H9 (cell line): ENCODE results near the gene HEG1. TPM values are rescaled to one million over a fixed set of nuclear protein-coding genes. Genes with fewer than 3 reads are reported as not detected.

Experiments used
- DNase-seq: peaks from one replicate; pipeline ENCODE4 v3.0.0-alpha.2; 2017
- H2AFZ ChIP-seq: one replicate; pipeline ENCODE4 v1.6.1; 2013; ENCODE audit warnings: mild to moderate bottlenecking, low read length, control low read depth, moderate library complexity
- H2AK5ac ChIP-seq: 2 replicates; pipeline ENCODE4 v1.6.1; 2013; ENCODE audit warnings: low read length, control low read depth, mixed read lengths; ENCODE audit not compliant: insufficient read length
- H2BK120ac ChIP-seq: one replicate; pipeline ENCODE4 v1.6.1; 2013; ENCODE audit warnings: low read depth, mild to moderate bottlenecking, low read length, control low read depth, inconsistent platforms; ENCODE audit not compliant: poor library complexity, severe bottlenecking
- H2BK12ac ChIP-seq: 2 replicates; pipeline ENCODE4 v1.6.1; 2013; ENCODE audit warnings: low read length, control low read depth, mixed read lengths, low read depth; ENCODE audit not compliant: insufficient read length
- H2BK15ac ChIP-seq: 2 replicates; pipeline ENCODE4 v1.6.1; 2013; ENCODE audit warnings: low read depth, low read length, control low read depth
- H2BK20ac ChIP-seq: one replicate; pipeline ENCODE4 v1.6.1; 2013; ENCODE audit warnings: low read depth, mild to moderate bottlenecking, low read length, control low read depth, inconsistent platforms; ENCODE audit not compliant: poor library complexity, severe bottlenecking
- H2BK5ac ChIP-seq: 2 replicates; pipeline ENCODE4 v1.6.1; 2013; ENCODE audit warnings: low read length, control low read depth, mixed read lengths; ENCODE audit not compliant: insufficient read length
- H3K14ac ChIP-seq: 2 replicates; pipeline ENCODE4 v1.6.1; 2013; ENCODE audit warnings: low read length, control low read depth; ENCODE audit not compliant: insufficient read depth
- H3K18ac ChIP-seq: 2 replicates; pipeline ENCODE4 v1.6.1; 2013; ENCODE audit warnings: low read depth, mild to moderate bottlenecking, mixed read lengths, low read length, control low read depth; ENCODE audit not compliant: insufficient read length
- H3K23ac ChIP-seq: 2 replicates; pipeline ENCODE4 v1.6.1; 2013; ENCODE audit warnings: low read length, control low read depth, mixed read lengths, low read depth; ENCODE audit not compliant: insufficient read length
- H3K23me2 ChIP-seq: 2 replicates; pipeline ENCODE4 v1.6.1; 2013; ENCODE audit warnings: low read depth, mild to moderate bottlenecking, mixed read lengths, low read length, control low read depth; ENCODE audit not compliant: insufficient read length, poor library complexity, severe bottlenecking
- H3K27ac ChIP-seq: 2 replicates; pipeline ENCODE4 v1.5.1; 2013; ENCODE audit warnings: low read length, control low read depth, mixed read lengths, low read depth; ENCODE audit not compliant: insufficient read length
- H3K27me3 ChIP-seq: 2 replicates; pipeline ENCODE4 v1.6.1; 2013; ENCODE audit warnings: low read length, control low read depth, inconsistent platforms; ENCODE audit not compliant: insufficient read depth
- H3K4ac ChIP-seq: 2 replicates; pipeline ENCODE4 v1.6.1; 2013; ENCODE audit warnings: low read depth, mild to moderate bottlenecking, control low read depth, inconsistent platforms, low read length, moderate library complexity
- H3K4me1 ChIP-seq: 2 replicates; pipeline ENCODE4 v1.6.1; 2013; ENCODE audit warnings: low read length, control low read depth, inconsistent platforms; ENCODE audit not compliant: insufficient read depth
- H3K4me2 ChIP-seq: 2 replicates; pipeline ENCODE4 v1.6.1; 2013; ENCODE audit warnings: low read length, control low read depth, mixed read lengths; ENCODE audit not compliant: insufficient read length, insufficient read depth
- H3K56ac ChIP-seq: 2 replicates; pipeline ENCODE4 v1.6.1; 2013; ENCODE audit warnings: low read depth, mild to moderate bottlenecking, mixed read lengths, low read length, control low read depth; ENCODE audit not compliant: insufficient read length
- H3K79me1 ChIP-seq: 2 replicates; pipeline ENCODE4 v1.6.1; 2013; ENCODE audit warnings: low read depth, mild to moderate bottlenecking, moderate library complexity, low read length, control low read depth, inconsistent platforms; ENCODE audit not compliant: insufficient read depth, poor library complexity, severe bottlenecking
- H3K79me2 ChIP-seq: 2 replicates; pipeline ENCODE4 v1.6.1; 2013; ENCODE audit warnings: low read length, control low read depth, inconsistent platforms; ENCODE audit not compliant: insufficient read depth
- H3K9ac ChIP-seq: 2 replicates; pipeline ENCODE4 v1.6.1; 2013; ENCODE audit warnings: low read length, control low read depth, mixed read lengths; ENCODE audit not compliant: insufficient read length; ENCODE audit errors: extremely low read depth
- H3K9me3 ChIP-seq: one replicate; pipeline ENCODE4 v1.6.1; 2013; ENCODE audit warnings: low read depth, low read length, inconsistent platforms; ENCODE audit not compliant: control insufficient read depth
- H3T11ph ChIP-seq: one replicate; pipeline ENCODE4 v1.6.1; 2013; ENCODE audit warnings: mild to moderate bottlenecking, low read length, control low read depth, inconsistent platforms
- H4K20me1 ChIP-seq: one replicate; pipeline ENCODE4 v1.6.1; 2013; ENCODE audit not compliant: control insufficient read depth, insufficient read length, insufficient read depth
- H4K5ac ChIP-seq: 2 replicates; pipeline ENCODE4 v1.6.1; 2013; ENCODE audit warnings: low read depth, mild to moderate bottlenecking, mixed read lengths, low read length, control low read depth; ENCODE audit not compliant: insufficient read length
- H4K8ac ChIP-seq: replicated peaks from 2 replicates; pipeline ENCODE4 v1.6.1; 2013; ENCODE audit warnings: low read length, control low read depth, mixed read lengths, low read depth; ENCODE audit not compliant: insufficient read length
- H4K91ac ChIP-seq: 2 replicates; pipeline ENCODE4 v1.6.1; 2013; ENCODE audit warnings: low read depth, mild to moderate bottlenecking, moderate library complexity, mixed read lengths, low read length, control low read depth; ENCODE audit not compliant: insufficient read length
- H3K27ac Mint-ChIP-seq, 3 experiments: 2 replicates in 2 of 3; 3 replicates in 1 of 3; pipeline ENCODE4 v1.8.0; 2020 to 2021; ENCODE audit warnings: mixed read lengths in 3 of 3, mild to moderate bottlenecking in 1 of 3, moderate library complexity in 1 of 3
- H3K27me3 Mint-ChIP-seq: 2 replicates; pipeline ENCODE4 v1.8.0; 2021; ENCODE audit warnings: low read depth, mild to moderate bottlenecking, moderate library complexity, mixed read lengths
- H3K36me3 Mint-ChIP-seq, 3 experiments: 2 replicates in 2 of 3; 3 replicates in 1 of 3; pipeline ENCODE4 v1.8.0; 2020 to 2021; ENCODE audit warnings: low read depth in 3 of 3, mixed read lengths in 3 of 3; ENCODE audit not compliant: insufficient read depth in 1 of 3
- H3K4me1 Mint-ChIP-seq, 2 experiments: 2 replicates each; pipeline ENCODE4 v1.8.0; 2020; ENCODE audit warnings: mixed read lengths in 2 of 2
- H3K4me3 Mint-ChIP-seq, 2 experiments: 2 replicates in 1 of 2; 3 replicates in 1 of 2; pipeline ENCODE4 v1.8.0; 2020 to 2021; ENCODE audit warnings: mild to moderate bottlenecking in 2 of 2, mixed read lengths in 2 of 2, moderate library complexity in 1 of 2
- H3K9me3 Mint-ChIP-seq, 2 experiments: 2 replicates in 1 of 2; 3 replicates in 1 of 2; pipeline ENCODE4 v1.8.0; 2020; ENCODE audit warnings: mild to moderate bottlenecking in 2 of 2, mixed read lengths in 2 of 2, moderate library complexity in 1 of 2
- CTCF ChIP-seq: fragments of 200-600 bp; sonication (generic); conservative IDR thresholded peaks from 3 replicates; pipeline ENCODE4 v1.8.0; 2021; ENCODE audit warnings: antibody characterized with exemption, mild to moderate bottlenecking
- WGBS: extraction: QIAGEN DNeasy Blood & Tissue Kit; methylation state at CpG from one replicate; pipeline ENCODE4 v1.1.7; 2013; ENCODE audit warnings: missing lambda C conversion rate, low lambda C conversion rate, mixed read lengths; ENCODE audit not compliant: insufficient read length; ENCODE audit errors: extremely low coverage; 5-methylcytosine and 5-hydroxymethylcytosine counted together
- total RNA-seq: library from RNA; stranded (reverse); gene quantifications from 2 replicates; pipeline ENCODE4 v1.2.1, GENCODE V29; 2021

HEG1 gene
- total RNA-seq, 1 experiment from 2014 or later, result 10.3 TPM

GRCh38 chr3:125023833-125024555 lies 31.8 kb downstream of the HEG1 start:
- H2AFZ ChIP-seq, result no peak overlapping the region
- H3K4me3 Mint-ChIP-seq, result no peak overlapping the region
- H3K36me3 Mint-ChIP-seq, result peaks cover 20 to 39% (median 33%) of the 10 kb centered on the region in 3 experiments
- no peaks in the 10 kb centered on the region for H3K27me3 Mint-ChIP-seq
- no peak overlapping the region for H2BK5ac ChIP-seq
- no peak for DNase-seq
- no peak overlapping the region; a peak in 1 of 7 replicates for H3K27ac Mint-ChIP-seq
- no peaks in the 10 kb centered on the region for H3K79me1 ChIP-seq
- no peak overlapping the region for H2BK15ac ChIP-seq
- H3K79me2 ChIP-seq, result no peaks in the 10 kb centered on the region
- H4K5ac ChIP-seq, result no peak overlapping the region
- H3K9ac ChIP-seq, result no peak overlapping the region
- H3K4me1 Mint-ChIP-seq, result peaks cover 6 to 13% of the 10 kb centered on the region in 2 experiments
- H3K56ac ChIP-seq, result no peak overlapping the region
- H3K23me2 ChIP-seq, result no peaks in the 10 kb centered on the region
- no peak overlapping the region for H3K4ac ChIP-seq
- no peak overlapping the region for H2BK12ac ChIP-seq
- H3K4me2 ChIP-seq, result no peak overlapping the region
- H3T11ph ChIP-seq, result no peak overlapping the region
- no peak overlapping the region for H3K18ac ChIP-seq
- WGBS, result no CpG with 5 or more reads among the region's 8 CpGs
- H3K9me3 Mint-ChIP-seq, result no peaks in the 10 kb centered on the region
- no peak overlapping the region for H2BK20ac ChIP-seq
- no peak overlapping the region for H2BK120ac ChIP-seq
- H3K9me3 ChIP-seq, result no peaks in the 10 kb centered on the region
- H4K8ac ChIP-seq, result no peak overlapping the region
- H3K27me3 ChIP-seq, result no peaks in the 10 kb centered on the region
- H4K91ac ChIP-seq, result no peak overlapping the region
- no peaks in the 10 kb centered on the region for H3K4me1 ChIP-seq
- H3K23ac ChIP-seq, result no peak overlapping the region
- H4K20me1 ChIP-seq, result no peaks in the 10 kb centered on the region
- H2AK5ac ChIP-seq, result no peak overlapping the region
- H3K27ac ChIP-seq, result no peak overlapping the region
- no peak for TF ChIP-seq CTCF
- no peak overlapping the region for H3K14ac ChIP-seq
